GM18526 (cell line): ENCODE results near the gene MEGF11.

ENCODE experiments used
- POLR2A ChIP-seq: IDR thresholded peaks from 3 replicates; pipeline ENCODE4 v1.6.1; 2011; ENCODE audit not compliant: insufficient read length; ENCODE audit errors: extremely low read depth

The MEGF11 gene

DNA sequence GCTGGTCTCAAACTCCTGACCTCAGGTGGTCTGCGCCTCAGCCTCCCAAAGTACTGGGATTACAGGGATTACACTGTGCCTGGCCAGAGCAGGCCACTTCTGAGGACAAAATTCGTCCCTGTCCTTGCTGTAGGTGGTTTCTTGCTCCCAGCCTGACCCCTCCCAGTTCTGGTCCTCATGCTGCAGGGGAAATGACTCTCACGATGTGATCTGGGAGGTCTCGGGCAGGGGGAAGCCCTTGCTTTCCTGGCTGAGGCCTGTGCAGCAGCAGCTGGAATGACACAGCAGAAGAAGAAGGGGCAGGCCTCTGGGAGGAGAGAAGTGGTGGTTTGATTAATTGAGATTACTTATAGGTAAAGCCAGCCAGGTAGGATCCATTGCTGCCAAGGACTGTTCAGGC lies 39.3 kb downstream of the MEGF11 start:
- TF ChIP-seq POLR2A: no peak

- TF ChIP-seq POLR2A: no peak
Measured at GRCh38 chr15:66212563-66212921, 41.0 kb downstream of the MEGF11 start.

- no peak for TF ChIP-seq POLR2A
Measured at GRCh38 chr15:66211670-66212562, 41.6 kb downstream of the MEGF11 start.

GRCh38 chr15:66210684-66211083 lies 42.9 kb downstream of the MEGF11 start:
- no peak for TF ChIP-seq POLR2A

DNA sequence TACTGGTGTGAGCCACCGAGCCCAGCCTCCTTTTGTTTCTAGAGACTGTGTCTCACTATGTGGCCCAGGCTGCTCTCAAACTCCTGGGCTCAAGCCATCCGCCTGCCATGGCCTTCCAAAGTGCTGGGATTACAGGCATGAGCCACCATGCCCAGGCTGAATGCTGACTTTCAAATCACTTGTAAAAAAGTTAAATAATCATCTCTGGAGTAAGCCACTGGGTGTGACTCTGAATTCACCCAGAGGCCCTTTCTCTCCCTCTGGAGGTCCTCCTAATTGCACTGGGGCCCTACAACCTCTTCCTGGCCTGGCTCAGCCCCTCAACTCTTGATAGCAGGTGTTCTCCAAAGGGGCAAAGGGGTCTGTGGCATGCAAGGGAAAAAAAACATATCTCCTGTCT lies 54.8 kb downstream of the MEGF11 start:
- TF ChIP-seq POLR2A: no peak

GRCh38 chr15:66196602-66197001 lies 56.9 kb downstream of the MEGF11 start:
- TF ChIP-seq POLR2A: no peak

- no peak for TF ChIP-seq POLR2A
Measured at GRCh38 chr15:66195621-66196230, 57.8 kb downstream of the MEGF11 start.

DNA sequence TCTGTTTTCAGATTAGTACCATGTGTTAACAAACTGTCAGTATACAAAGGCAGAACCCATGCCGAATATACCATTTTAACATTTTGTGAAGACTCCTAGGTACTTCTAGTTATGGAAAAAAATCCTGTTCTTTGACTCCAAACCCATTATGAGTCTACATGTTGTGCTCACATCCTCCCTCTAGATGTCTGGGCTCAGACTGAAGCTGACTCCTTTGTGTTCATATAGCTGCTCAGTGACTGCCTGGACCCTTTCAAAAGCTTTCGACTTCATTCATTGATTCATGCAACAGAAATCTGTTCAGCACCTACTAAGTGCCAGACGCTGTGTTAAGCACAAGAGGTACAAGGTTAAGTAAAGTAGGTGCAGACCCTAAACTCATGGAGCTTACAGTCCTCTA lies 60.5 kb downstream of the MEGF11 start:
- TF ChIP-seq POLR2A: no peak

- TF ChIP-seq POLR2A: no peak
Measured at GRCh38 chr15:66190746-66191145, 62.8 kb downstream of the MEGF11 start.

GRCh38 chr15:66189291-66189690 lies 64.3 kb downstream of the MEGF11 start:
- no peak for TF ChIP-seq POLR2A

DNA sequence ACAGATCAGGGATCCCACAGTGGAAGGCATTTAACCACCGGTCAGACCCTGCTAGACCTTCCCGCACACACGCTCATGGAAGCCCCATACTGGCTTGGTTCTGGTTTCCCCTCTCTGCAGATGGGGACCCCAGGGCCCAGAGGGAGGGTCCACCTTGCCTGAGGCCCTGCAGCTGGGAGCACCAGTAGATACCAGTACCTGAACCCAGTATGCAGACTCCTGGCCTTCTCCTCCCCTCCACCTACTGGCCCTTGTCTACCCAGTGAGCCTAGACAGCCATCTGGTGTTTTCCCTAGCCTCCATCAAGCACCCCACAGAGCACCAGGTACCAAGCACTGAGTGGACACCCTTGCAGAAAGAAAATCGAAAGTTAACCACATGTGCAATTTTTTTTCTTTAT lies 65.1 kb downstream of the MEGF11 start:
- no peak for TF ChIP-seq POLR2A

GRCh38 chr15:66187271-66187670 lies 66.3 kb downstream of the MEGF11 start:
- no peak for TF ChIP-seq POLR2A

DNA sequence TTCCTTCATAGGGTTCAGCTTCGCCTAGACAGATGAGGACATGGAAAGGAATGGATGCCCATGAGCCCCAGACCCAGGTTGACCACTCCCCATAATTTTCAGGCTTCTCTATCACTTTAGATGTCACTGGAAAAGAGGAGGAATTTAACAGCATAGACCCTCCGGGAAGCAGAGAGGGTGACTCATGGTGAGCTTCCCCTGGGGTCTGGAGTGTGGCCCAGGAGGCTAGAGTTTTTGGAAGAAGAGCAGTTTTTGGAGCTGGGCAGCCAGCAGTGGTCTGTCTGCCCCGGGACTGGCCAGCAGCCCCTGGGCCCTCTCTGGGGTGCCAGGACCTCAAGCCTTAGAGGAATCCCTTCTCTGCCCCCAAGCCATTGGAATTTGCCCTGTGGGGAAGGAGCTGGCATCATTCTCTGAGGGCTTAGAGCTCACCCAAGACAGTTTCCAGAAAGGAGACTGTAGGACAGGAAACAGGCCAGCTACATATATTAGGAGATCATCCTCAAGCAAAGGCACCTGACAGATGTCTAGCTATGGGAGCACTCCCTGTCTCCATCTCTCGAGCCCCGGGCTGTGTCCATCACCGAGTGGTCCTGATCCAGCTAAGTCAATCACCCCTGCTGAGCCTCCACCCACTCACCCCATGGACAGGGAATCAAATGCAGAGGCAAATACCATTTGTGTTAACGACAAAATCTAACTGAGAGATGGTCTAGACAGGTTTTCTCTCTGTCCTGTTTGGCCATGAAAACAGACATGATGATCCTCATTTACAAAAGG lies 67.3 kb downstream of the MEGF11 start:
- TF ChIP-seq POLR2A: no peak

- TF ChIP-seq POLR2A: no peak
Measured at GRCh38 chr15:66184936-66185790, 68.4 kb downstream of the MEGF11 start.

- TF ChIP-seq POLR2A: no peak
Measured at GRCh38 chr15:66184492-66184891, 69.1 kb downstream of the MEGF11 start.
